ENCODE measurements around the gene PKN3. TPM values are rescaled to one million over a fixed set of nuclear protein-coding genes. Genes with fewer than 3 reads are reported as not detected.

Gene PKN3
- total and polyA plus RNA-seq, 2 of the 13 experiments (the other 11 are each of a cell fraction or from before 2014, with no cell fraction given), result 10.5 to 13.2 TPM

DNA sequence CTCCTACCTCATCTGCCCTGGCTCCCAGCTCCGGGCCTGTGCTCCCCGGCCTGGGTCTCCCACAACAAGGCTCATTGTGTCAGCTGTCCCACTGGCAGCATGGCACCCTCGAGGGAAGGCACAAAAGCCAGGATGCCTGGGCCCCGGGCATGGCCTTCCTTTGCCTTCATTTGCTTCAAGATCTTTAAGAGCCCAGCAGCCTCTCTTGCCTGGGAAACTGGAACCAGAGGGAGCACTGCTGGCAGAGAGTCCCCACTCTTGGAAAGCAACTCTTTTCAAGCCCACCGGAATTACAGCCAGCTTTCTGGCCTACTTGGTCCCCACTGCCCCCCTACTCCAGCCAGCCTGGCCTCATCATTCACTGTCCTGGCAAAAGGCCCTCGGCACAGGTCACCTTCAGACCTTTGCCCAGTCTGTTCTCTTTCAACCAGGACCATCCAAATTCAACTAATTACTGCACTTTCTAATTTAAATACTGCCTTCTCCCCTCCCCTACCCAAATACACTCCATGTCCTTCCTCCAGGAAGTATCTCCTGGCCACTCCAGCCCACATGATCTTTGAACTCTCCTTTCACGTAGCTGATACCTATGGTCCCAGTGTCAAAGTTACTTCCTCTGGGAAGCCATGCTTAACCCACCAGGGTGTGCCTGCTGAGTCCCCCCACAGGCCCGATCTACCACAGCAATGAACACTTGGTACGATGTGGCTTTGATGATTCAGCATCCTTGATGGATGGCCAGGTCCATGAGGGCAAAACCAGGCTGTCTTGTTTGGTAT is 60.6 kb downstream of the PKN3 start (continued):
- TF ChIP-seq IRF2 (CRISPR knock-in tag; IDR thresholded peaks at IDR 0.05), result peak; percentile 42; the same call in 1 of the 2 replicates
- 0 out of 2 replicates have a peak, but pooled peaks have one; percentile 23 for TF ChIP-seq POGZ (CRISPR knock-in tag; IDR thresholded peaks at IDR 0.05)
- TF ChIP-seq, protein P1, sequence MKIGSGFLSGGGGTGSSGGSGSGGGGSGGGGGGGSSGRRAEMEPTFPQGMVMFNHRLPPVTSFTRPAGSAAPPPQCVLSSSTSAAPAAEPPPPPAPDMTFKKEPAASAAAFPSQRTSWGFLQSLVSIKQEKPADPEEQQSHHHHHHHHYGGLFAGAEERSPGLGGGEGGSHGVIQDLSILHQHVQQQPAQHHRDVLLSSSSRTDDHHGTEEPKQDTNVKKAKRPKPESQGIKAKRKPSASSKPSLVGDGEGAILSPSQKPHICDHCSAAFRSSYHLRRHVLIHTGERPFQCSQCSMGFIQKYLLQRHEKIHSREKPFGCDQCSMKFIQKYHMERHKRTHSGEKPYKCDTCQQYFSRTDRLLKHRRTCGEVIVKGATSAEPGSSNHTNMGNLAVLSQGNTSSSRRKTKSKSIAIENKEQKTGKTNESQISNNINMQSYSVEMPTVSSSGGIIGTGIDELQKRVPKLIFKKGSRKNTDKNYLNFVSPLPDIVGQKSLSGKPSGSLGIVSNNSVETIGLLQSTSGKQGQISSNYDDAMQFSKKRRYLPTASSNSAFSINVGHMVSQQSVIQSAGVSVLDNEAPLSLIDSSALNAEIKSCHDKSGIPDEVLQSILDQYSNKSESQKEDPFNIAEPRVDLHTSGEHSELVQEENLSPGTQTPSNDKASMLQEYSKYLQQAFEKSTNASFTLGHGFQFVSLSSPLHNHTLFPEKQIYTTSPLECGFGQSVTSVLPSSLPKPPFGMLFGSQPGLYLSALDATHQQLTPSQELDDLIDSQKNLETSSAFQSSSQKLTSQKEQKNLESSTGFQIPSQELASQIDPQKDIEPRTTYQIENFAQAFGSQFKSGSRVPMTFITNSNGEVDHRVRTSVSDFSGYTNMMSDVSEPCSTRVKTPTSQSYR (CRISPR knock-in tag; IDR thresholded peaks at IDR 0.05; ENCODE audit: borderline replicate concordance), result peak; percentile 19; the same call in 1 of the 2 replicates
- TF ChIP-seq NFKBIZ (CRISPR knock-in tag; IDR thresholded peaks at IDR 0.05), result 0 out of 2 replicates have a peak, but pooled peaks have one; percentile 28
- TF ChIP-seq, protein P2, sequence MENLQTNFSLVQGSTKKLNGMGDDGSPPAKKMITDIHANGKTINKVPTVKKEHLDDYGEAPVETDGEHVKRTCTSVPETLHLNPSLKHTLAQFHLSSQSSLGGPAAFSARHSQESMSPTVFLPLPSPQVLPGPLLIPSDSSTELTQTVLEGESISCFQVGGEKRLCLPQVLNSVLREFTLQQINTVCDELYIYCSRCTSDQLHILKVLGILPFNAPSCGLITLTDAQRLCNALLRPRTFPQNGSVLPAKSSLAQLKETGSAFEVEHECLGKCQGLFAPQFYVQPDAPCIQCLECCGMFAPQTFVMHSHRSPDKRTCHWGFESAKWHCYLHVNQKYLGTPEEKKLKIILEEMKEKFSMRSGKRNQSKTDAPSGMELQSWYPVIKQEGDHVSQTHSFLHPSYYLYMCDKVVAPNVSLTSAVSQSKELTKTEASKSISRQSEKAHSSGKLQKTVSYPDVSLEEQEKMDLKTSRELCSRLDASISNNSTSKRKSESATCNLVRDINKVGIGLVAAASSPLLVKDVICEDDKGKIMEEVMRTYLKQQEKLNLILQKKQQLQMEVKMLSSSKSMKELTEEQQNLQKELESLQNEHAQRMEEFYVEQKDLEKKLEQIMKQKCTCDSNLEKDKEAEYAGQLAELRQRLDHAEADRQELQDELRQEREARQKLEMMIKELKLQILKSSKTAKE (CRISPR knock-in tag; IDR thresholded peaks at IDR 0.05; ENCODE audit: borderline replicate concordance), result peak; percentile 24; the same call in 1 of the 2 replicates
- TF ChIP-seq, protein P3, sequence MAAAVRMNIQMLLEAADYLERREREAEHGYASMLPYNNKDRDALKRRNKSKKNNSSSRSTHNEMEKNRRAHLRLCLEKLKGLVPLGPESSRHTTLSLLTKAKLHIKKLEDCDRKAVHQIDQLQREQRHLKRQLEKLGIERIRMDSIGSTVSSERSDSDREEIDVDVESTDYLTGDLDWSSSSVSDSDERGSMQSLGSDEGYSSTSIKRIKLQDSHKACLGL (CRISPR knock-in tag; IDR thresholded peaks at IDR 0.05), result no peak
- no peak for TF ChIP-seq ZC3H13 (CRISPR knock-in tag; IDR thresholded peaks at IDR 0.05)
- TF ChIP-seq GABPA (IDR thresholded peaks at IDR 0.05; ENCODE audit: low read depth, low read length), result no peak
- TF ChIP-seq GABPA (CRISPR knock-in tag; IDR thresholded peaks at IDR 0.05; ENCODE audit: low read depth), result peak; percentile 67
- TF ChIP-seq, protein P4, sequence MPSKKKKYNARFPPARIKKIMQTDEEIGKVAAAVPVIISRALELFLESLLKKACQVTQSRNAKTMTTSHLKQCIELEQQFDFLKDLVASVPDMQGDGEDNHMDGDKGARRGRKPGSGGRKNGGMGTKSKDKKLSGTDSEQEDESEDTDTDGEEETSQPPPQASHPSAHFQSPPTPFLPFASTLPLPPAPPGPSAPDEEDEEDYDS (CRISPR knock-in tag; IDR thresholded peaks at IDR 0.05), result 0 out of 2 replicates have a peak, but pooled peaks have one; percentile 13
- TF ChIP-seq KAT8 (CRISPR knock-in tag; IDR thresholded peaks at IDR 0.05), result peak; percentile 46; the same call in 1 of the 2 replicates
- no peak for TF ChIP-seq SOX6 (IDR thresholded peaks at IDR 0.05)
- TF ChIP-seq SOX6 (CRISPR knock-in tag; IDR thresholded peaks at IDR 0.05), result 0 out of 2 replicates have a peak, but pooled peaks have one; percentile 23
- TF ChIP-seq MAFG (CRISPR knock-in tag; IDR thresholded peaks at IDR 0.05), result peak; percentile 43; the same call in 1 of the 2 replicates
- TF ChIP-seq CEBPB (IDR thresholded peaks at IDR 0.05; ENCODE audit: borderline replicate concordance, low read depth, low read length), result no peak
- TF ChIP-seq ZNF292 (CRISPR knock-in tag; IDR thresholded peaks at IDR 0.05; ENCODE audit: borderline replicate concordance, low read depth), result 0 out of 2 replicates have a peak, but pooled peaks have one; percentile 29
- no peak for TF ChIP-seq ELF4 (CRISPR knock-in tag; IDR thresholded peaks at IDR 0.05; ENCODE audit: borderline replicate concordance)
- 0 out of 2 replicates have a peak, but pooled peaks have one; percentile 70 for TF ChIP-seq ZBTB7B (CRISPR knock-in tag; IDR thresholded peaks at IDR 0.05)
- TF ChIP-seq NCOR1 (IDR thresholded peaks at IDR 0.05; ENCODE audit: borderline replicate concordance, low read length), result peak; percentile 66; the same call in 1 of the 2 replicates
